ENCODE data around the gene GSAP.
A peak's percentile ranks its signal among the peaks of the same experiment; 100 is the strongest.

Gene GSAP

DNA sequence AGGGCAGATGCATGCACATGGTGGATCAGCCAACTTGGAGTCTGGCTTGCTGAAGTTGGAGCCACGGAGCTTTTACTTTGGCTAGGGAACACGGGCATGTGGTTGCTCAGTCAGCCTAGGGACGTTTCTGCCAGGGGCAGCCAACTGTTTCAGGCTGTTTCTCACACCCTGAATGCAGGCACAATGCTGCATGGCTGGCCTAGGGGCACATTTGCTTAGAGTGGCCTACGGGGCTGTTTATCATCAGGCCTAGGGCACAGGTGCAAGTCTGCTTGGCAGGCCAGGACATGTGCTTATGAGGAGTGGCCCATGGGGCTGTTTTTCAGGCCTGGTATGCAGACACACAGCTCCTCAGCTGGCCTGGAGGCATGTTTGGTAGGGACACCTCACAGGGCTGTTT, 107.4 kb downstream of the GSAP start:
- H3K27me3 ChIP-seq (ENCODE audit: control insufficient read depth in 5 of 5, insufficient read depth in 4 of 5, low read length in 5 of 5): no peaks in the 10 kb centered on the region
- H3K4me1 ChIP-seq (ENCODE audit: control insufficient read depth in 5 of 5, insufficient read depth in 5 of 5, low read length in 5 of 5): peaks cover 6 to 51% (median 46%) of the 10 kb centered on the region in 5 donors
- no peak overlapping the region for H3K4me3 ChIP-seq (ENCODE audit: low read depth in 1 of 5, low read length in 5 of 5)
- no peaks in the 10 kb centered on the region for H3K9me3 ChIP-seq (ENCODE audit: control insufficient read depth in 5 of 5, low read length in 5 of 5)
- peak overlapping the region; percentile 76 for H3K27ac ChIP-seq (ENCODE audit: low read depth, low read length)
- peaks cover 0 to 29% (median 0%) of the 10 kb centered on the region in 5 donors for H3K36me3 ChIP-seq (ENCODE audit: control insufficient read depth in 5 of 5, insufficient read depth in 5 of 5, low read length in 5 of 5)
- H3K9ac ChIP-seq (ENCODE audit: low read length in 5 of 5): peak overlapping the region in 1 of 5 donors; percentile 63

DNA sequence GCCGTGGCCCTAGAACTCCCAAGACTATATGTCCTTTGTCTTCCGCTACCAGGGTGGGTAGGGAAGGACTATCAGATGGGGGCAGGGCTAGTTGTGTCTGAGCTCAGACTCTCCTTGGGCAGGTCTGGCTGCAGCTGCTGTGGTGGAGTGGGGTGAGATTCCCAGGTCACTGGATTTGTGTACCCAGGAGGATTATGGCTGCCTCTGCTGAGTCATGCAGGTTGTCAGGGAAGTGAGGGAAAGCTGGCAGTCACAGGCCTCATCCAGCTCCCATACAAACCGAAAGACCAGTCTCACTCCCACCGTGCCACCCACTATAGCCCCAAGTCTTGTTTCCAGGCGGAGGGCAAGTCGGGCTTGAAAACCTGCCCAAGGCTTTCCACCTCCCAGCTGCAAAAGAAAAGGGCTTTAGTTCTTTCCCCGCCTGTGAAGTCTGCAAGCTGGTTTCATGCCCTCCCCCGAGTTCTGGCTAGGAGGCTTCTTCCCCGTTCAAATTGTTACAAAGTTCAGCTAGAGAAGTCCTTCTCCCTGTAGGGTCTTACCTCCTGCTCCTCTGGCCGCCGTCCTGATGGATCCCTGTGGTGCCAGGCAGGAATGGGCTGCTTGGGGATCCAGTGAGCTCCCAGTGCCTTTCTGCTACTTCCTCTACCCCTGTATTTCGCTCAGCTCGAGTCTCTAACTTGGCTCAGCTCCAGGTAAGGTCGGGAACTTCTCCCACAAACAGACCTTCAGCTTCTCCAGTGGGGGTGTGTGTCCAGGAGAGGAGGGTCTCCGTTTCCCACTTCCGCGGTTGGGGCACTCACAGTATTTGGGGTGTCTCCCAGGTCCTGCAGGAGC, 109.7 kb downstream of the GSAP start:
- H3K9me3 ChIP-seq (ENCODE audit: control insufficient read depth in 5 of 5, low read length in 5 of 5): no peaks in the 10 kb centered on the region
- H3K9ac ChIP-seq (ENCODE audit: low read length in 5 of 5): no peak overlapping the region
- H3K4me1 ChIP-seq (ENCODE audit: control insufficient read depth in 5 of 5, insufficient read depth in 5 of 5, low read length in 5 of 5): peaks cover 2 to 31% (median 29%) of the 10 kb centered on the region in 5 donors
- H3K27ac ChIP-seq (ENCODE audit: low read depth, low read length): no peak overlapping the region
- H3K36me3 ChIP-seq (ENCODE audit: control insufficient read depth in 5 of 5, insufficient read depth in 5 of 5, low read length in 5 of 5): peaks cover 0 to 11% (median 0%) of the 10 kb centered on the region in 5 donors
- H3K27me3 ChIP-seq (ENCODE audit: control insufficient read depth in 5 of 5, insufficient read depth in 4 of 5, low read length in 5 of 5): no peaks in the 10 kb centered on the region
- peak overlapping the region in 2 of 5 donors; percentile 40 to 55 for H3K4me3 ChIP-seq (ENCODE audit: low read depth in 1 of 5, low read length in 5 of 5)

DNA sequence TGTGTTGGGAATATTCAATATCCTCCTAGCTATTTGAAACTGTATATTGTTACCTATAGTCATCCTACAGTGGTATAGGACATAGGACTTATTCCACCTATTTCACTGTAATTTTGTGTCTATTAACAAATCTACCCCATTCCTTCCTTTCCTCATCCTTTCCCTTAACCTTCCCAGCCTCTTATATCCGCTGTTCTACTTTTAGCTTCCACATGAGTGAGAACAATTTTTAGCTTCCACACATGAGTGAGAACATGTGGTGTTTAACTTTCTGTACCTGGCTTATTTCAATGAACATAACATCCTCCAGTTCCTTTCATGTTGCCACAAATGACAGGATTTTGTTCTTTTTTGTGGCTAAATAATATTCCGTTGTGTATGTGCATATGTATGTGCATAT, 120.6 kb downstream of the GSAP start:
- peaks cover 6 to 17% (median 11%) of the 10 kb centered on the region in 5 donors for H3K36me3 ChIP-seq (ENCODE audit: control insufficient read depth in 5 of 5, insufficient read depth in 5 of 5, low read length in 5 of 5)

DNA sequence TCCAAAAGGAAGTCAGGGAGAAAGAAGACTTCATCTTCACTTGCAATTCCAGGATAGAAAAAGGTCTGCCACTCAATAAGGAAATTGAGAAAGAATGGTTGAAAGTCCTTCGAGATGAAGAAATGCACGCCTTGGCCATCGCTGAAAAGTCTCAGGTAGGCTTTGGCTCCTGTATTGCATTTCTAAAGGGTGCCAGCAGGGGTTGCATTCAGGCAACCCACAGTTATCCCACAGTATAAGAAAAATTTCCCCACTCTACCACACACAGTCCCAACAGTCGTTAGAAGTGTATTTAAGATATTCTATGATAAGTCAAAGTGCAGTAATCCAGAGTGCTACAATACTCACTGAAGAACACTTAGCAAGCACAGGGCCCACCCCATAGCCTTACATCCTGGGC, 123.1 kb downstream of the GSAP start:
- no peak overlapping the region for H3K27ac ChIP-seq (ENCODE audit: low read depth, low read length)
- peaks cover 0 to 18% (median 16%) of the 10 kb centered on the region in 5 donors for H3K4me1 ChIP-seq (ENCODE audit: control insufficient read depth in 5 of 5, insufficient read depth in 5 of 5, low read length in 5 of 5)
- H3K9me3 ChIP-seq (ENCODE audit: control insufficient read depth in 5 of 5, low read length in 5 of 5): peaks cover 0 to 6% (median 0%) of the 10 kb centered on the region in 5 donors
- peaks cover 6 to 22% (median 11%) of the 10 kb centered on the region in 5 donors for H3K36me3 ChIP-seq (ENCODE audit: control insufficient read depth in 5 of 5, insufficient read depth in 5 of 5, low read length in 5 of 5)
- no peak overlapping the region for H3K9ac ChIP-seq (ENCODE audit: low read length in 5 of 5)
- no peak overlapping the region for H3K4me3 ChIP-seq (ENCODE audit: low read depth in 1 of 5, low read length in 5 of 5)
- no peaks in the 10 kb centered on the region for H3K27me3 ChIP-seq (ENCODE audit: control insufficient read depth in 5 of 5, insufficient read depth in 4 of 5, low read length in 5 of 5)

More for the DNA sequence above, 120.6 kb downstream of the GSAP start:
- Histone ChIP-seq H3K4me1 (ENCODE audit: control insufficient read depth in 5 of 5, insufficient read depth in 5 of 5, low read length in 5 of 5) (peaks cover 0 to 12% (median 6%) of the 10 kb centered on the region in 5 donors), H3K27ac (ENCODE audit: low read depth, low read length) (no peak overlapping the region), H3K4me3 (ENCODE audit: low read depth in 1 of 5, low read length in 5 of 5) (no peak overlapping the region), H3K27me3 (ENCODE audit: control insufficient read depth in 5 of 5, insufficient read depth in 4 of 5, low read length in 5 of 5) (no peaks in the 10 kb centered on the region), H3K9ac (ENCODE audit: low read length in 5 of 5) (no peak overlapping the region), H3K9me3 (ENCODE audit: control insufficient read depth in 5 of 5, low read length in 5 of 5) (peaks cover 0 to 6% (median 0%) of the 10 kb centered on the region in 5 donors)

DNA sequence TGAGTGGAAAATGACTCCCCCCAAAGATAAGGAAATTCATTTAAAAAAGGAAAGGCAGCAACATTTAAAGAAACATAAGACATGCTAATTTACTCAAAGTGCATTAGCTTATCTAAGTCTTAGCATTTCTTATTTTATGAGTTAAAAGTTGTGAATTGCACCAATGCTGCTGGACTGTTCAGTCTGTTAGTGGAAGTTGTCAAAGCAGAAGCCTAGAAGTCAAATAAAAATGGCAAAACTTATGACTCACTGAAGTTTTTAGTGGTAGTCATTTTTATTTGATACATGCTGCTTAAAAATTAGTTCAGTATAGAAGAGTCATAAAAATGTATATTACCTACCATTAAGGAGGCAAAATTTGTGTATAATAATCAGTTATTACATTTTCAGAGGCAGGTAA, 125.7 kb downstream of the GSAP start:
- no peaks in the 10 kb centered on the region for H3K27me3 ChIP-seq (ENCODE audit: control insufficient read depth in 5 of 5, insufficient read depth in 4 of 5, low read length in 5 of 5)
- peaks cover 0 to 27% (median 19%) of the 10 kb centered on the region in 5 donors for H3K4me1 ChIP-seq (ENCODE audit: control insufficient read depth in 5 of 5, insufficient read depth in 5 of 5, low read length in 5 of 5)
- no peak overlapping the region for H3K4me3 ChIP-seq (ENCODE audit: low read depth in 1 of 5, low read length in 5 of 5)
- H3K9me3 ChIP-seq (ENCODE audit: control insufficient read depth in 5 of 5, low read length in 5 of 5): no peaks in the 10 kb centered on the region
- no peak overlapping the region for H3K27ac ChIP-seq (ENCODE audit: low read depth, low read length)
- peaks cover 3 to 22% (median 8%) of the 10 kb centered on the region in 5 donors for H3K36me3 ChIP-seq (ENCODE audit: control insufficient read depth in 5 of 5, insufficient read depth in 5 of 5, low read length in 5 of 5)
- H3K9ac ChIP-seq (ENCODE audit: low read length in 5 of 5): no peak overlapping the region

DNA sequence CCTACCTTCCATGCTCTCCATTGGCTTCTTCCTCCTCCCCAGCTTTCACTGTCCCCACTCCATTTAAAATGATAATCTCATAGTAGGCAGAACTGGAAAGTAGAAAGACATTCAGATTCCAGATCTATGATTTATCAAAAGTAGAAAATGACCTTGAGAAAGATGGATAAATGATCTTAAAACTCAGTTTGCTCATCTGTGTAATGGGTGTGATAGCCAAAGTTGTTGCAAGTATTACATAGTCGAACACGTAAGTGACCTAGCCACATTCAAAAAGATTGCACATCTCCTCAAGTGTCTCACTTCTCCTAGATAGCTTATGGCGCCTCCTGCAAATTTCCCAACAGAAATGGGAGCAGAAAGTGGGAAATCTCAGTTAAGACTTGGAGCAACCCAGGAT, 126.8 kb downstream of the GSAP start:
- Histone ChIP-seq H3K36me3 (ENCODE audit: control insufficient read depth in 5 of 5, insufficient read depth in 5 of 5, low read length in 5 of 5) (peaks cover 3 to 22% (median 8%) of the 10 kb centered on the region in 5 donors), H3K9ac (ENCODE audit: low read length in 5 of 5) (no peak overlapping the region), H3K27ac (ENCODE audit: low read depth, low read length) (no peak overlapping the region), H3K27me3 (ENCODE audit: control insufficient read depth in 5 of 5, insufficient read depth in 4 of 5, low read length in 5 of 5) (no peaks in the 10 kb centered on the region), H3K4me1 (ENCODE audit: control insufficient read depth in 5 of 5, insufficient read depth in 5 of 5, low read length in 5 of 5) (peaks cover 0 to 23% (median 21%) of the 10 kb centered on the region in 5 donors), H3K9me3 (ENCODE audit: control insufficient read depth in 5 of 5, low read length in 5 of 5) (no peaks in the 10 kb centered on the region), H3K4me3 (ENCODE audit: low read depth in 1 of 5, low read length in 5 of 5) (no peak overlapping the region)

DNA sequence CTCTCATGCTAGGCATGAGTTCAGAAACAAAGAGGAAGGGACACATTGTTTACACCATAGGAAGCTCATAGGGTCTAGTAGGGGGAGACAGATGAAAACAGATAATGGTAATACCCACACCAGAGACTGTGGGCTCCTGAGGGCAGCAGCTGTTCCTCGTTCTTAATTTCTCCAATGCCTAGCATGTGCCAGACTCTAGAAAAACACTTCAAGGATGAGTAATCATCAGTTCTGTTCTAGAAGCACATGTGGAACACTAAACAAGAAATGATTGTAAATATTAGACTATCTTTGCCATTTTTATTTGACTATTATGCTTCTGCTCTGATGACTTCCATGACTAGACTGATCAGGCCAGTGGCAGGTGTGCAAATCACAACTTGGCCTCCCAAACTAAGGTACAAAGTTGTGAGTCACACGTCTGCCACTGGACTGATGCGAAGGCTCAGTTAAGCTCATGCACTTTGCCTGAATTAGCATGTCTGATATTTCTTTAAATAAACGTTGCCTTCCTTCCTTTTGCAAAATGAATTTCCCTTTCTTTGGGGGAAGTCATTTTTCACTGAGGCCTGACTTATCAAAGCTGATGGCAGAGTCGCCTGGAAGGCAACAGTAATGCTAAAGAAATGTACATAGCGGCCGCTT, 127.4 kb downstream of the GSAP start:
- Histone ChIP-seq H3K4me3 (ENCODE audit: low read depth in 1 of 5, low read length in 5 of 5) (no peak overlapping the region), H3K27me3 (ENCODE audit: control insufficient read depth in 5 of 5, insufficient read depth in 4 of 5, low read length in 5 of 5) (no peaks in the 10 kb centered on the region), H3K27ac (ENCODE audit: low read depth, low read length) (no peak overlapping the region), H3K4me1 (ENCODE audit: control insufficient read depth in 5 of 5, insufficient read depth in 5 of 5, low read length in 5 of 5) (peaks cover 0 to 23% (median 18%) of the 10 kb centered on the region in 5 donors), H3K36me3 (ENCODE audit: control insufficient read depth in 5 of 5, insufficient read depth in 5 of 5, low read length in 5 of 5) (peaks cover 3 to 16% (median 8%) of the 10 kb centered on the region in 5 donors), H3K9ac (ENCODE audit: low read length in 5 of 5) (no peak overlapping the region), H3K9me3 (ENCODE audit: control insufficient read depth in 5 of 5, low read length in 5 of 5) (no peaks in the 10 kb centered on the region)

DNA sequence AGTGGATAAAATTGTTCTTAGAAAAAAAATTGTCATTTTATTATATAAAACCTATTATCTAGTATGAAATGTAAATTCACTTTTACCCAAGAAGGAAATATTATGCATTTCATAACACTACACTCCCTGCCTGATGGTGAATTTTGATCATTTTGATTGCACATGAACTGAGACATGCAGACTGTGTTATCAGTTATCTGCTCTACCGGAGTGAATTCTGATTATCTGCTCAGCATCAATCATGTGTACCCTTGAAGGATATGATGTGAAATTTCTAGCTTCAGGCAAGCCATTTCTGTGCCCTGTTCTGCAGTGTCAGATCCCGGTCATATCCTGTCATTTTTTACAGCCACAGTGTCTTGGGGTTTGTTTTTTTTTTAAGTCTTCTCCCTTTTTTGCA, 131.5 kb downstream of the GSAP start:
- peak overlapping the region in 1 of 5 donors; percentile 28 for H3K4me3 ChIP-seq (ENCODE audit: low read depth in 1 of 5, low read length in 5 of 5)

DNA sequence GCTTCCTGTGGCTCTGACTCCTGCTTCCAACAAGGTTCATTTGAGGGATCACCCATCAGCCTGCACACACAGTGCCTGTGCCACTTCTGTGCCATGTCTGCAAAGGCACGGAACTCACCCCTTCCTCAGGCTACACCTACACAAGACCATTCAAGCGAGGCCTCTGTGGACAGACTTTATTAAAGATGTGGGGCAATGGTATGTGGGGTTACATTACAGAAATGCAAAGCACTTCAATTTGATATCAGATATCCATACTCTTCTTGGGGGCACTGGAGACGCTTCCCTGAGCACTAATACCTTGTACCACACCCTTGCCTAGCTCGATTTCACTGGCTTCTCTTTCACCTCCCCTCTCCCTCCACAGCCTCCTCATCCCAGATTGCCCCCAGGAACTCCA, 132.1 kb downstream of the GSAP start:
- Histone ChIP-seq H3K4me1 (ENCODE audit: control insufficient read depth in 5 of 5, insufficient read depth in 5 of 5, low read length in 5 of 5) (peaks cover 6 to 49% (median 39%) of the 10 kb centered on the region in 5 donors), H3K4me3 (ENCODE audit: low read depth in 1 of 5, low read length in 5 of 5) (peak overlapping the region in 1 of 5 donors; percentile 43), H3K36me3 (ENCODE audit: control insufficient read depth in 5 of 5, insufficient read depth in 5 of 5, low read length in 5 of 5) (peaks cover 0 to 8% (median 2%) of the 10 kb centered on the region in 5 donors), H3K9ac (ENCODE audit: low read length in 5 of 5) (no peak overlapping the region), H3K27ac (ENCODE audit: low read depth, low read length) (no peak overlapping the region), H3K9me3 (ENCODE audit: control insufficient read depth in 5 of 5, low read length in 5 of 5) (no peaks in the 10 kb centered on the region), H3K27me3 (ENCODE audit: control insufficient read depth in 5 of 5, insufficient read depth in 4 of 5, low read length in 5 of 5) (no peaks in the 10 kb centered on the region)

More for the DNA sequence above, 131.5 kb downstream of the GSAP start:
- H3K36me3 ChIP-seq (ENCODE audit: control insufficient read depth in 5 of 5, insufficient read depth in 5 of 5, low read length in 5 of 5): peaks cover 0 to 8% (median 2%) of the 10 kb centered on the region in 5 donors
- no peak overlapping the region for H3K9ac ChIP-seq (ENCODE audit: low read length in 5 of 5)
- peaks cover 6 to 49% (median 42%) of the 10 kb centered on the region in 5 donors for H3K4me1 ChIP-seq (ENCODE audit: control insufficient read depth in 5 of 5, insufficient read depth in 5 of 5, low read length in 5 of 5)
- no peaks in the 10 kb centered on the region for H3K9me3 ChIP-seq (ENCODE audit: control insufficient read depth in 5 of 5, low read length in 5 of 5)
- no peak overlapping the region for H3K27ac ChIP-seq (ENCODE audit: low read depth, low read length)
- no peaks in the 10 kb centered on the region for H3K27me3 ChIP-seq (ENCODE audit: control insufficient read depth in 5 of 5, insufficient read depth in 4 of 5, low read length in 5 of 5)

DNA sequence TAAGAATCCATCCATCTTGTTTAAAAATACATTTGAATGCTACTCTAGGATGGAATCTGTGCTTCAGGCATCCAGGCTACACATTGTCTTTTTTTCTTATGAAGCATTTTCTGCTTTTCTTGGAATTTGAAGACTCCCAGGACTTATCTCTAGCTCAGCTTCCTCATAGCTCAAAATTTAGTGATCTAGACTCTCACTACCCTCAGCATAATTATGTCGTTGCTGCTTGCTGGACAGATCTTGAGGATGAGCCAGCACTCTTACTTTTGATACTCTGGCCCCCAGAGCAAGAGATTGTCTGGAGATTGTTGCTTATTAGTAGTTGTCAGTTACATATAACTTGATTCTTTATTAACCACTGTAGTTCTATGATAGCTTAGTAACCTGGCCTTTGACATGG, 133.3 kb downstream of the GSAP start:
- H3K9me3 ChIP-seq (ENCODE audit: control insufficient read depth in 5 of 5, low read length in 5 of 5): no peaks in the 10 kb centered on the region
- no peaks in the 10 kb centered on the region for H3K27me3 ChIP-seq (ENCODE audit: control insufficient read depth in 5 of 5, insufficient read depth in 4 of 5, low read length in 5 of 5)
- H3K9ac ChIP-seq (ENCODE audit: low read length in 5 of 5): no peak overlapping the region
- no peak overlapping the region for H3K27ac ChIP-seq (ENCODE audit: low read depth, low read length)
- peak overlapping the region in 1 of 5 donors; percentile 54 for H3K4me3 ChIP-seq (ENCODE audit: low read depth in 1 of 5, low read length in 5 of 5)
- peaks cover 0 to 3% (median 1%) of the 10 kb centered on the region in 5 donors for H3K36me3 ChIP-seq (ENCODE audit: control insufficient read depth in 5 of 5, insufficient read depth in 5 of 5, low read length in 5 of 5)
- H3K4me1 ChIP-seq (ENCODE audit: control insufficient read depth in 5 of 5, insufficient read depth in 5 of 5, low read length in 5 of 5): peaks cover 6 to 43% (median 28%) of the 10 kb centered on the region in 5 donors
